Progenitor cell of endocrine pancreas (in vitro differentiated cells): ENCODE measurements around the gene LSM5. TPM values are rescaled to one million over a fixed set of nuclear protein-coding genes. Genes with fewer than 3 reads are reported as not detected.

ENCODE experiments used
- DNase-seq: peaks from one replicate; pipeline ENCODE4 v3.0.0; 2021; ENCODE audit warnings: low spot score; ENCODE audit not compliant: unreplicated experiment
- H3K27ac Mint-ChIP-seq: 2 replicates; pipeline ENCODE4 v1.8.0; 2021; ENCODE audit warnings: mild to moderate bottlenecking, moderate library complexity, mixed read lengths
- H3K27me3 Mint-ChIP-seq: 2 replicates; pipeline ENCODE4 v1.8.0; 2021; ENCODE audit warnings: mixed read lengths
- H3K36me3 Mint-ChIP-seq: 2 replicates; pipeline ENCODE4 v1.8.0; 2022; ENCODE audit warnings: mixed read lengths; ENCODE audit not compliant: insufficient read depth
- H3K4me1 Mint-ChIP-seq: 2 replicates; pipeline ENCODE4 v1.8.0; 2021; ENCODE audit warnings: low read depth, mixed read lengths
- H3K4me3 Mint-ChIP-seq: 2 replicates; pipeline ENCODE4 v1.8.0; 2021; ENCODE audit warnings: low read depth, mild to moderate bottlenecking, moderate library complexity, mixed read lengths
- H3K9me3 Mint-ChIP-seq: 2 replicates; pipeline ENCODE4 v1.8.0; 2021; ENCODE audit warnings: low read depth, mixed read lengths
- CTCF ChIP-seq: fragments of 200-600 bp; sonication (generic); IDR thresholded peaks from one replicate; pipeline ENCODE4 v1.5.0; 2021; ENCODE audit warnings: antibody characterized with exemption, mild to moderate bottlenecking; ENCODE audit not compliant: unreplicated experiment
- total RNA-seq: library from RNA; stranded (reverse); gene quantifications from 2 replicates; pipeline ENCODE4 v1.2.1, GENCODE V29; 2021

LSM5 gene
- total RNA-seq, 1 donor from 2014 or later, result 78.1 TPM

GRCh38 chr7:32436146-32436928 lies 53.8 kb downstream of the LSM5 start:
- no peak for DNase-seq
- no peak for TF ChIP-seq CTCF
- Mint-ChIP-seq H3K4me3 (no peak overlapping the region), H3K4me1 (no peaks in the 10 kb centered on the region), H3K27me3 (peaks cover 14% of the 10 kb centered on the region), H3K36me3 (no peaks in the 10 kb centered on the region), H3K27ac (no peak overlapping the region), H3K9me3 (no peaks in the 10 kb centered on the region)

Other genes starting within 250 kb of the LSM5 start
- gene AVL9, start 5.1 kb upstream of the LSM5 start, total RNA-seq, result 50.2 and 50.7 TPM in 2 replicates